NK-92 (cell line): ENCODE data around the gene CCDC85C.
"Not testable (repeated sequence)": the region's sequence is repeated elsewhere in the genome, so short reads cannot be mapped to it uniquely, and the experiment has no call there.

ENCODE experiments used
- DNase-seq: peaks from one replicate; lab custom pipeline; 2025; ENCODE audit not compliant: unreplicated experiment; lab: John Stamatoyannopoulos, UW

The CCDC85C gene

DNA sequence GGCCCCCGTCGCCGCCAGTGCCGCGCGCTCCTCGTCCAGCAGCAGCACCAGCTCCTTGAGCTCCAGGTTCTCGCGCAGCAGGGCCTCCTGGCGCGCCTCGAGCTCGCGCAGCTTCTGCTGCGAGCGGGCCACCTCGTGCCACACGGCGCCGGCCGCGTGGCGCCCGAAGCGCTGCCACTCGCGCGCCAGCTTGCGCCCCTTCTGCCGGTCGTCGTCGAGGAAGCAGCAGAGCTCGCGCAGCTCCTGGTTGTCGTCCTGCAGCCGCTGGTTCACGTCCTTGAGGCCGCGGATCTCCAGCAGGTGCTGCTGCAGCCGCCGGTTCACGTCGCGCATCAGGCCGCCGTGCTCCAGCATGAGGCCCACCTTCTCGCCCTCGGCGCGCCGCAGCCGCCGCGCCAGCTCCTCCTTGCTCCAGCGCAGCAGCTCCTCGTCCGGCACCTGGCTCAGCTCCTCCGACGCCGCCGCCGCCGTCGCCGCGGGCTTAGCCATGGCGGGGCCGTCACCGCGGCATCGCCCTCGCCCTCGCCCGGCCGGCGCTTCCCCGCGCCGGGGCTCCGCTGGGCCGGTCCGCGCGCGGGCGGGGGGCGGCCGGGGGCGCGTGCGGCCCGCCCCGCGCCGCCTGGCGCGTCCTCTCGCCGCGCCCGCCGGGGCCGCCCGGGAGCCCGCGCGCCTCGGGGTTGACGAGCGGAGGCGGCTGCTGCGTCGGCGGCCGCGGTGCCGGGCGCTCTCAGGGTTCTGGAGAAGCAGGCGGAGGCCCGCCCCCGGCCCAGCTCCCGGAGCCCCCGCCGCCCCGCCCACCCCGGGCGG, at the start of gene CCDC85C:
CCDC85C (minus strand) TSS at position 737 of the 807 bp plus-strand sequence; CDS start at position 489, 248 bp downstream.
- no peak for DNase-seq

GRCh38 chr14:99651953-99652746, 48.1 kb upstream of the CCDC85C start:
- DNase-seq: no peak

DNA sequence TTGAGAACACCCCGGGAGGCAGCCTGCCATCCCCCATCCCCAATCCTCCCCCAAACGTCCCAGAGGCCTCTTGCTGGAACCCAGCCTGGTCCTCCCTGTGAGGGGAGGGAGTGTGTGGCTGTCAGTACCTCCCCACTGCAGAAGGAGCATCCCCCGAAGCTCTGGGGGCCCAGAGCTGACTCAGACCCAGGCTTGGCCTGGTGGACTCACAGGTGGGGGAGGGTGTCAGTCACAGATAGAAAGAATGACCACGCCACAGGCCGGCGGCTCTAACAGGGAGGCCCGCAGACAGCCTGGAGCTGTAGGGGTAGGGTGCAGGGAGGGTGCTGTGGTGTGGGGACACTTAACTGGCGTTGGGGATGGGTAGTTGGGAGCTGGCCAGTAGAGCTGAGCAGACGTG, 46.2 kb upstream of the CCDC85C start:
- no peak for DNase-seq

DNA sequence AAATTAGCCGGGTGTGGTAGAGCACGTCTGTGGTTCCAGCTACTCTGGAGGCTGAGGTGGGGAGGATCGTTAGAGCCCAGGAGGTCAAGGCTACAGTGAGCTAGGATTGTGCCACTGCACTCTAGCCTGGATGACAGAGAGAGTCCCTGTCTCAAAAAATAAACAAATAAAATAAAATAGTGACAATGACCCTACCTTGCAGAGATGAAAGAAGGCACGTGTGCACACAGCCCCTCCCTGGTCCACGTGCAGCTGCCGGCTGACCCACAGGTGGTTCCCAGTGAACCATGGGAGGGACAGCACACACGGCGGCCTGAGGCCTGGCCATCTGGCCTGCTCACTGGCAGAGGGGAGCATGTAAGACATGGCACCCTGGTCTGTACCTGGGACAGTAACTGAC, 45.6 kb upstream of the CCDC85C start:
- DNase-seq: no peak

GRCh38 chr14:99649219-99649618, 45.2 kb upstream of the CCDC85C start:
- no peak for DNase-seq

DNA sequence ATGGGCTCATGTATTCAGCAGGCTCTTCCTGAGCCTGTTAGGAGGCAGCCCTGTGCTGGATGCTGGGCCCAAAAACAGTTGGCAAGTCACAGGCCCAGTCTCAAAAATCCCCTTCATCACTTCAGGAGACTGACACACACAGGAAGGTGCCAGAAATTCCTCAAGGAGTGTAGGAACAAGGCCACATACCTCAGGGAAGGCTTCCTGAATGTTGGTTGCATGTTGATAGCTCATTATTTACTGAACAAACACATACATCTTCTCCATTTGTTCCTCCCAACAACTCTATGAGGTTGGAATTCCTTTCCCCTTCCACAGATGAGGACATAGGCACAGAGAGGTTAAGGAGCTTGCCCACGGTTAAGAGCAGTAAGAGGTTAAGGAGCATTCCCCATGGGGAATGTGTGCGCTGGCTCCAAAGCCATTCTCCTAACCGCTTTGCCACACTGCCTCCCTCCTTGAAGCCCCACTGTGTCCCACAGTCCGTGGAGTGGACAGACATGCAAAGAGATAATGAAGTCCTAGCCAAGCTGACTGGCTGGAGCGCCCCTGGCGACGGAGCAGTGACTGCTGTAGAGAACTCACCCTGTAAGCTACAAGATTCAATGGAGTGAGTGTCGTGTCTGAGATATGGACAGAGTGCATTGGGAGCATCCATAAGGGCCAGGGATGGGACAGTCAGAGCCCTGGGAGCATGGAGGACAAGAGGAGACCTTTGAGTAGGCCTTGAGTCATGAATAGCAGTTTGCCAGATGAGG, 44.2 kb upstream of the CCDC85C start:
- no peak for DNase-seq

- no peak for DNase-seq
These were observed 43.4 kb upstream of the CCDC85C start for GRCh38 chr14:99647411-99647810.

DNA sequence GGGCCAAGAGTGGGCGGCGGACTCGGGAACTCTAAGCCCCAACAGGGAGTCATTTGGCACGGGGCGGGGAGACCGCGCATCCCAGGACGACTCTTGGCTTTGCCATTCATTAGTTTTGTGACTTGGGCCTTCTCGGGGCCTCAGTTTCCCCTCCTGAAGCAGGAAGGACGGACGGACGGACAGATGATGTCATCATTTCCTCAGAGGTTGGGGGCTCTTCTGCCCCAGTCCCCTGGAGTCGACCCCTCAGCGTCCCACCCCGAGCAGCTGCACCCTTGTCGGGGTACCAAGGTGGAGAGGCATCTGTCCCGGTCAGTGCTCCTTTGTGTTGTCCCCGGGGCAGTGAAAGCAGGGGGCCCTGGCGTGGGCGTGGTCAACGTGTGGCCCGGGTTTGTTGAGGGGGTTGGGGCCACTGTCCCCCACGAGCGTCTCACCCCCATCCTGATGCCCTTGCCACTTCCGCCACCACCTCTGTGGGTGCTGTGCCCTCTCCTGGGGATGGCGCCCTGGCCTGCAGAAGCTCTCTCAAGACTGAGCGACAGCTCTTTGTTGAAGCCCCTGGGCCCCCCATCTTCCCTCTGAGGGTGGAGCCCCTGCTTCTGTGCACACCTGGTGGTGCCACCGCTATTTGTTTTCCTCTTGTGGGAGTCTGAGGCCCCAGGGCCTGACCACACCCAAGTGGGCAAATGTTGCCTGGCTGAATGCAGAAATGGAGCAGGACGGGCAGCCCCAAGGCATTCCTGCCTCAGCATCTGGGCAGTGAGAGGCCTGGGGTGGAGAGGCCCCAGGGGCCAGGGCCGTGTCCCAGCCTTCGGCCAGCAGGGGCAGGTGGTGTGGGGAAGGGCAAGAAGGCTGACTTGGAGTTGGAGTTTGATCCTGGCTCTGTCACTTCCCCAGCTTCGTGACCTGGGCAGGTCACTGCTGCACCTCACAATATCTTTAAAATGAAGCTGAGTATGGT, 41.8 kb upstream of the CCDC85C start:
- no peak for DNase-seq

DNA sequence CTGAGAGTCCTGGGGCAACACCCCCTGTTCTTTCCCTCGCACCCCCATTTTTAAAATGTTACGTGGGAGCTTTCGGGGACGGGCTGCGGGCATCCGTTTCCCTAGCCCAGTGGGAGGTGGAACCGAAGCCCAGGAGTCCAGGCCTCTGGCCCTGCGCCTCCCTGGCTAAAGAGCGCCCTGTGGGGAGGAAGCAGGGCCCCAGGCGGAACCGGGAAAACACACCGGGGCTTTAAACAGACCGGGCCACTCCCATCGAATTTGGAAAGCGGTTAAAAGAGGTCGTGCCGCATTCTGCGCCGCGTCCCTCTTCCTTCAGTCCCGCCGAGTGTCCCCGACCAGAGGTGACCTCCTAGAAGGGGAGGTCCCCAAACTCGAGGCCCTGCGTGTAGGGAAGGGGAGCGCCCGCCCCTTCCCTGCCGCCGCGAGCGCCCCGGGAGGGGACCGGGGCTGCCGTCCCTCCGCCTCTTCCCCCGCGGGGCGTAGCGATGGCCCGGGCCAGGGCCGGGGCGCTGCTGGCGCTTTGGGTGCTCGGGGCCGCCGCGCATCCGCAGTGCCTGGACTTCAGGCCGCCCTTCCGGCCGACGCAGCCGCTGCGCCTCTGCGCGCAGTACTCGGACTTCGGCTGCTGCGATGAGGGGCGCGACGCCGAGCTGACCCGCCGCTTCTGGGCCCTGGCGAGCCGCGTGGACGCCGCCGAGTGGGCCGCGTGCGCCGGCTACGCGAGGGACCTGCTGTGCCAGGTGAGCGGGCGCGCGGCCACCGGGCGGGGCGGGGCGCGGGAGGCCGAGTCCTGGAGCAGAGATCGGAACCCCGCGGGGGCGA, 40.9 kb upstream of the CCDC85C start, which contains the start of gene HHIPL1:
HHIPL1 (plus strand) TSS at position 407 of the 822 bp plus-strand sequence; CDS start at position 486, 79 bp downstream.
- DNase-seq: no peak

GRCh38 chr14:99644035-99644587, 40.1 kb upstream of the CCDC85C start:
- DNase-seq: no peak

GRCh38 chr14:99643343-99643742, 39.3 kb upstream of the CCDC85C start:
- no peak for DNase-seq

- not testable (repeated sequence) for DNase-seq
These were observed 38.8 kb upstream of the CCDC85C start for GRCh38 chr14:99642771-99643170.

GRCh38 chr14:99637624-99638023, 33.6 kb upstream of the CCDC85C start:
- DNase-seq: no peak

DNA sequence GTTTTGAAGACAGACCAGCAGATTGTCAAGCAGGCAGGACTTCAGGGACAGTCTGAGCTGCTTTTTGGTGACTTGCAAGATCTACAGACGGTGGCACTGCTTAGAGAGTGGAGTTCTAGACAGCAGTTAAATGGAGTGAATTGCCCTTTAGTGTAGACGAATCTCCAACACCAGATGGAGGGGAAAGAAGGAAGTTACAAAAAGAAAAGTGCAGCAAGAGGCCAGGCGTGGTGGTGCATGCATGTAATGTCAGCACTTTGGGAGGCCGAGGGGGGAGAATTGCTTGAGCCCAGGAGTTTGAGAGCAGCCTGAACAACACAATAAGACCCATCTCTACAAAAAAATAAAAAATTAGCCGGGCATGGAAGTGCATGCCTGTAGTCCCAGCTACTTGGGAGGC, 32.5 kb upstream of the CCDC85C start:
- no peak for DNase-seq

- DNase-seq: no peak
These were observed 31.1 kb upstream of the CCDC85C start for GRCh38 chr14:99635116-99635515.

- no peak for DNase-seq
These were observed 30.4 kb upstream of the CCDC85C start for GRCh38 chr14:99634443-99634842.

- no peak for DNase-seq
These were observed 29.9 kb upstream of the CCDC85C start for GRCh38 chr14:99633918-99634317.

GRCh38 chr14:99633141-99633540, 29.1 kb upstream of the CCDC85C start:
- DNase-seq: no peak

DNA sequence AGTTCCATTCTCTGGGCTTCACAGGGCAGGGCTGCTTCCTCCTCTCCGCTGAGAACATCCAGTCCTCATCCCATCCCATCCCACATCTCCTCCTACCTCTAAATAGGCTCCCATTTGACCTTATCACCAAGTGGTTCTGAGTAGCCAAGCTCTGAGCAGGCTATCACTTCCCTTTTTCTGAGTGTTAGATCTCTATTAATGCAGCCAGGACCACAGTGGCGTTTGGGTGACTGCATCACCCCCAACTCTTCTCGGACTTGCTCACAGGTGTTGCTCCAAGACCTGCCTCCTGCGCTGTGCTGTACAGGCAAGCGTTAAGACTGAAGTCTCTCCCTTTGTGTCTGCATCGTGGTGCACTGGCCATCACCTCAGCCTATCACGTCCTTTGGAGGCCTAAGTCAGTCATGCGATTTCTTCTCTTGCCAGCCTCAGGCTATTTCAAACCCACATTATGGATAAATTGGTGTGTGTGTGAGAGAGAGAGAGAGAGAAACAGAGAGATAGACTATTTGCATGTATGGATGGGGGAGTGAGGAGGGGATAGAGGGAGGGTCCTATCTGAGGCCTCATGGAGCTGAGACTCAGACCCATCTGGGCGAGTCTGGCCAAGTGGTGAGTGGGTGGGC, 28.5 kb upstream of the CCDC85C start:
- DNase-seq: no peak
